ENCODE data around the gene ZNF883.

DNA sequence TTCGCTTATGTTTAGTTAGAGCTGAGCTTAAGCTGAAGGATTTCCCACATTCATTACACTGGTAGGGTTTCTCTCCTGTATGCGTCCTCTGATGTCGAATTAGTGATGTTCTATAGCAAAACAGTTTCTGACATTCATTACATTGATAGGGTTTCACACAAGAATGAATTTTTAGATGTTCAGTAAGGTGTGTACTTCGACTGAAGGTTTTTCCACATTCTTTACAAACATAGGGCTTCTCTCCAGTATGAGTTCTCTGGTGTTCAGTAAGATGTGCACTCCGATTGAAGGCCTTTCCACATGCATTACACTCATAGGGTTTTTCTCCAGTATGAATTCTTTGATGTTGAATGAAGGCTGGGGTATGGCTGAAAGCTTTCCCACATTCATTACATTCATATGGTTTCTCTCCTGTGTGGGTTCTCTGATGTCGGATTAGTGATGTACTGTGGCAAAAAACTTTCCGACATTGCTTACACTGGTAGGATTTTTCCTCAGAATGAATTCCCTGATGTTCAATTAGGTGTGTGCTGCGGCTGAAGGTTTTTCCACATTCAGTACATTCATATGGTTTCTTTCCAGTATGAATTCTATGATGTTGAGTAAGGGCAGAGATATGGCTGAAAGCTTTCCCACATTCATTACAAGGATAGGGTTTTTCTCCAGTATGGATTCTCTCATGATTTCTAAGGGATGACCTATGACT, 14.6 kb downstream of the ZNF883 start:
- TF ChIP-seq TAF1 (IDR thresholded peaks at IDR 0.05; ENCODE audit: borderline replicate concordance, insufficient read depth, low read length) = no peak
- TF ChIP-seq POLR2AphosphoS5 (IDR thresholded peaks at IDR 0.05; ENCODE audit: low read depth, low read length) = no peak
- TF ChIP-seq, protein P1, sequence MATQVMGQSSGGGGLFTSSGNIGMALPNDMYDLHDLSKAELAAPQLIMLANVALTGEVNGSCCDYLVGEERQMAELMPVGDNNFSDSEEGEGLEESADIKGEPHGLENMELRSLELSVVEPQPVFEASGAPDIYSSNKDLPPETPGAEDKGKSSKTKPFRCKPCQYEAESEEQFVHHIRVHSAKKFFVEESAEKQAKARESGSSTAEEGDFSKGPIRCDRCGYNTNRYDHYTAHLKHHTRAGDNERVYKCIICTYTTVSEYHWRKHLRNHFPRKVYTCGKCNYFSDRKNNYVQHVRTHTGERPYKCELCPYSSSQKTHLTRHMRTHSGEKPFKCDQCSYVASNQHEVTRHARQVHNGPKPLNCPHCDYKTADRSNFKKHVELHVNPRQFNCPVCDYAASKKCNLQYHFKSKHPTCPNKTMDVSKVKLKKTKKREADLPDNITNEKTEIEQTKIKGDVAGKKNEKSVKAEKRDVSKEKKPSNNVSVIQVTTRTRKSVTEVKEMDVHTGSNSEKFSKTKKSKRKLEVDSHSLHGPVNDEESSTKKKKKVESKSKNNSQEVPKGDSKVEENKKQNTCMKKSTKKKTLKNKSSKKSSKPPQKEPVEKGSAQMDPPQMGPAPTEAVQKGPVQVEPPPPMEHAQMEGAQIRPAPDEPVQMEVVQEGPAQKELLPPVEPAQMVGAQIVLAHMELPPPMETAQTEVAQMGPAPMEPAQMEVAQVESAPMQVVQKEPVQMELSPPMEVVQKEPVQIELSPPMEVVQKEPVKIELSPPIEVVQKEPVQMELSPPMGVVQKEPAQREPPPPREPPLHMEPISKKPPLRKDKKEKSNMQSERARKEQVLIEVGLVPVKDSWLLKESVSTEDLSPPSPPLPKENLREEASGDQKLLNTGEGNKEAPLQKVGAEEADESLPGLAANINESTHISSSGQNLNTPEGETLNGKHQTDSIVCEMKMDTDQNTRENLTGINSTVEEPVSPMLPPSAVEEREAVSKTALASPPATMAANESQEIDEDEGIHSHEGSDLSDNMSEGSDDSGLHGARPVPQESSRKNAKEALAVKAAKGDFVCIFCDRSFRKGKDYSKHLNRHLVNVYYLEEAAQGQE (IDR thresholded peaks at IDR 0.05; ENCODE audit: insufficient read depth in 1 of 2, low read depth in 2 of 2, low read length in 2 of 2) = no peak
